VCaP (cell line): ENCODE data around the gene MAEA.

Source experiments
- H3K27ac ChIP-seq: fragments of 450-650 bp; 2 replicates; pipeline ENCODE4 v1.5.1; 2017
- TF ChIP-seq, protein P1 (sequence below): fragments of 450-650 bp; conservative IDR thresholded peaks from 2 replicates; pipeline ENCODE4 v1.5.1; 2017; ENCODE audit warnings: mild to moderate bottlenecking, moderate library complexity

Gene MAEA

DNA sequence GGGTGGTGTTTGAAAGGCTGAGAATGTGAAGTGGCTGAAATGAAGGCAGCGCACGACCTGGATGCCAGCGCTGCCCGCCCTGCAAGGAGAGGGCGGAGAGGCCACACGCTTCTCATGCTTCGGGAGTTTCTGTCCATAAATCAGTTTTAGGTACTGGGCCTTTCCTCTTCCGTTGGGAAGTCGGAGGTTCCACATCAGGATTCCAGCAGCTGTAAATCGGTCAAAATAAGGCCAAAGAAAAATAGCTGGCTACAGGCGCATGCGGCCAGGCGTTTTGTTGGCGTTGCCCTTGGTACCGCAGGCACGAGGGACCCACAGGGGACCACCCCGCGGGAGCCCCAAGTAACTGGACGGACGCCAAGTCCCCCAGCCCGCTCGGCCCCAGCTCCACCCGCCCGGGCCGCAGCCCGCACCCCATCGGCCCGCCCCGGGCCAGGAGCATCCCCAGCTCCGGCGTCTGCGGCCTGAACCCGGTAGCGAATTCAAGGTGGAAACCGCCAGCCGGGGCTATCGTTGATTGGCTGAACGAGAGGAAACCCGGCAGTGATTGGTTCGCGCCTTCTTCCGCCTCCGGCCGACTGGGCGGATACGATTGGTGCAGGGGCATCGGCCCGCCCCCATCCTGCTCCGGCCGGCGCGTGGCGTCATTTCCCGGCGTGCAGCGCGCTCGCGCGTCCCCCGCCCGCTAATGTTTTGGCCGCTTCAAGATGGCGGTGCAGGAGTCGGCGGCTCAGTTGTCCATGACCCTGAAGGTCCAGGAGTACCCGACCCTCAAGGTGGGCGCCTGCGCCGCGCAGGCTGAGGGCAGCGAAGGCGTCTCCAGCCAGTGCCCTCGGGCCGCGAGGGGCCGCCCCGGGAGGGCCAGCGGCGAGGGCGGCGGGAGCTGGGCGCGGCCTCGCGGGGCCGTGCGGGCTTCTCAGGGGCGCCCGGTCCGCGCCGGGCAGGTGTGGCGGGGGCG, at the start of gene MAEA:
Gene MAEA, plus strand, starts transcription at position 685 of the 958 bp plus-strand sequence. Its CDS starts 23 bp downstream, at position 708.
- TF ChIP-seq, protein P1, sequence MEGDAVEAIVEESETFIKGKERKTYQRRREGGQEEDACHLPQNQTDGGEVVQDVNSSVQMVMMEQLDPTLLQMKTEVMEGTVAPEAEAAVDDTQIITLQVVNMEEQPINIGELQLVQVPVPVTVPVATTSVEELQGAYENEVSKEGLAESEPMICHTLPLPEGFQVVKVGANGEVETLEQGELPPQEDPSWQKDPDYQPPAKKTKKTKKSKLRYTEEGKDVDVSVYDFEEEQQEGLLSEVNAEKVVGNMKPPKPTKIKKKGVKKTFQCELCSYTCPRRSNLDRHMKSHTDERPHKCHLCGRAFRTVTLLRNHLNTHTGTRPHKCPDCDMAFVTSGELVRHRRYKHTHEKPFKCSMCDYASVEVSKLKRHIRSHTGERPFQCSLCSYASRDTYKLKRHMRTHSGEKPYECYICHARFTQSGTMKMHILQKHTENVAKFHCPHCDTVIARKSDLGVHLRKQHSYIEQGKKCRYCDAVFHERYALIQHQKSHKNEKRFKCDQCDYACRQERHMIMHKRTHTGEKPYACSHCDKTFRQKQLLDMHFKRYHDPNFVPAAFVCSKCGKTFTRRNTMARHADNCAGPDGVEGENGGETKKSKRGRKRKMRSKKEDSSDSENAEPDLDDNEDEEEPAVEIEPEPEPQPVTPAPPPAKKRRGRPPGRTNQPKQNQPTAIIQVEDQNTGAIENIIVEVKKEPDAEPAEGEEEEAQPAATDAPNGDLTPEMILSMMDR: no peak

DNA sequence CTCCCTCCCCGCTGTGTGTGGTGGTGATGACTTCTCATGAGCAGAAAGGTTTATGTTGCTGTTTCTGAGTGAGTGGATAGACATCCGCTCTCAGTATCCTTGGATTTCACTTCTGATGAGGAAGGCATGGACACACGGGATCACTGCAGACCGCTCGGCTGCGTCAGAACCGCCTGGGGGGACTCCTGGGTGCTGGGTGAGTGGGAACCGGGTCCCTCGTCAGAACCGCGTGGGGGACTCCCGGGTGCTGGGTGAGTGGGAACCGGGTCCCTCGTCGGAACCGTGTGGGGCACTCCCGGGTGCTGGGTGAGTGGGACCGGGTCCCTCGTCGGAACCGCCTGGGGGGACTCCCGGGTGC, 49.8 kb upstream of the MAEA start:
- TF ChIP-seq, protein P1: no peak
- H3K27ac ChIP-seq: no peak overlapping the region

More for the DNA sequence above, at the start of gene MAEA:
- H3K27ac ChIP-seq: peak within 1 kb of the TSS; percentile 92

DNA sequence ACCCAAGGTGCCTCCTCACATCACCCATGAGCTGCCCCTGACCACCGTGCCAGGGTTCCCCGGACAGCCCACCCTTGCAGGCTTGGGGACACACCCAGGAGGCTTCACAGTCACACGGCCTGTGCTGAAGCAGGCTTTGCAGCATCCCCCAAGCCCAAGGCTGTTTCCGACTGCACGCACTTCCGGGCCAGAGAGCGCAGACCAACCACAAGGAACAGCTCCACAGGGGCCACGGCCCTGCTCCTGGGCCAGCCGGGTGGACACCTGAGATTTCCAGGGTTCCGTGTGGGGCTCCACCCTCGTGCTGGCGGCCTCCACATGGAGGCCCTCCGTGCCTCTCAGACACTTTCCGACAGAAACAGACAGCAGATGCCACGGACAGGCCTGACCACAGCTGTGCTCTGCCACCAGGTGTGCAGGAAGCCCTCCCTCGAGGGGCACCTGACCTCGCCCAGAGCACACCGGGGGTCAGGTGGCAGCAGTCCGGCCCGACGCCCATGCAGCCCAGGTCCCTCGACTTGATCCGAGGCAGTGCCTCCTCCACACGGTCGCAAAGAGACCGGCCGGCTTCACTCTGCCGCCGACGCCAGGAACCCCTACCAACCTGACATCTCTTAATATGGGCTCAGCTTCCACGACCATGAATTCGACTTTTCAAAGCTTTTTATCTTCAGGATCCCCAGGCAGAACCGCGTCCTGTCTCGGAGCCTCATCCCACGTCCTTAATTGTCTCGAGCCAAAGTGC, 48.8 kb upstream of the MAEA start:
- no peak overlapping the region for H3K27ac ChIP-seq
- TF ChIP-seq, protein P1: no peak

DNA sequence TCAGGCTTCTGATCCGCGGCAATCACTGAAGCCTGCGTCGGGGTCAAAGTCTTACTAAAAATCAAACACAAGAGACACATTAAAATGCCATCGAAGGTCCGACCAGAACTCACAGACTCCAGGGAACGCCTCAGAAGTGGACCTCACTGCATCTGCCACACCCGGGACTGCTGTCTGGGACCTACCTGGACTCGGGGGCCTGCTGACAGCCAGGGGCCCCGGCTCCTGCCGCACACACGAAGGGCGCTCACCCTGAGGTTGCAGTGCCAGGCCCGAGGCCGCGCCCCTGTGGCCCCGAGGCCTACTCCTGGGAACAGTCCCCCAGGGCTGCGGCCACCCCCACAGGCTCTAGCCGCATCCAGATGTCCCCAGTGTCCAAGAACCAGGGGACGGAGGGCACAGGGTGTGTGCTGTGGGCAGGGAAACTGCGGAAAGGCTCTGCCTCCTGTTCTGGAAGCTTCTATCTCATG, 48.2 kb upstream of the MAEA start:
- TF ChIP-seq, protein P1: no peak
- H3K27ac ChIP-seq: peak overlapping the region; percentile 18; the same call in 1 of the 2 replicates

DNA sequence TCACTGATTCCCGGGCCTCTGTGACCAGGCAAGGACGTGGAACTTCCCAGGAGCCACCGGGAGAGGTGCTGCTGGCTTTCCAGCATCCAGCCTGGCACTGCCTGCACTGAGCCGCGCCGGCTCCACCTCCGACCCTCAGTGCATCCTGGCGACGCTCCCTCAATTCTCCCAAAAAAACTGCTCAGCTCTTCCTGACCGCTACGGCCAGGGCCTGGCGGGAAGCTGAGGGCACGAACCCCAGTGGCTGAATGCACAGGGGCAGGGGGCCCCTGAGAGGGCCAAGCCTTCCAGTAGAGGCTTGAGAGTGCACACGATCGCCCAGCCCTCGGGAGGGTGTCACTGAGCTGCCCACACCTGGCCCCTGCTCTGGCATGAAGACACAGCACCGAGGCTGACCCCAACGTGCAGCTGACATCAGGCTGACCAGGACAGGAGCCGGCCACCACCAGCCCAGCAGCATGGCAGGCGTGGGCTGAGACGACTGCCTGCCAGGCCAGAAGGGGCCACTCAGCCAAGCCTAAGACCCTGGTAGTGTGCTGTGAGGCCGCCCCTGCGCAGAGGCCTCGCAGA, 47.7 kb upstream of the MAEA start:
- peak overlapping the region; percentile 18; the same call in 1 of the 2 replicates for H3K27ac ChIP-seq
- TF ChIP-seq, protein P1: no peak

DNA sequence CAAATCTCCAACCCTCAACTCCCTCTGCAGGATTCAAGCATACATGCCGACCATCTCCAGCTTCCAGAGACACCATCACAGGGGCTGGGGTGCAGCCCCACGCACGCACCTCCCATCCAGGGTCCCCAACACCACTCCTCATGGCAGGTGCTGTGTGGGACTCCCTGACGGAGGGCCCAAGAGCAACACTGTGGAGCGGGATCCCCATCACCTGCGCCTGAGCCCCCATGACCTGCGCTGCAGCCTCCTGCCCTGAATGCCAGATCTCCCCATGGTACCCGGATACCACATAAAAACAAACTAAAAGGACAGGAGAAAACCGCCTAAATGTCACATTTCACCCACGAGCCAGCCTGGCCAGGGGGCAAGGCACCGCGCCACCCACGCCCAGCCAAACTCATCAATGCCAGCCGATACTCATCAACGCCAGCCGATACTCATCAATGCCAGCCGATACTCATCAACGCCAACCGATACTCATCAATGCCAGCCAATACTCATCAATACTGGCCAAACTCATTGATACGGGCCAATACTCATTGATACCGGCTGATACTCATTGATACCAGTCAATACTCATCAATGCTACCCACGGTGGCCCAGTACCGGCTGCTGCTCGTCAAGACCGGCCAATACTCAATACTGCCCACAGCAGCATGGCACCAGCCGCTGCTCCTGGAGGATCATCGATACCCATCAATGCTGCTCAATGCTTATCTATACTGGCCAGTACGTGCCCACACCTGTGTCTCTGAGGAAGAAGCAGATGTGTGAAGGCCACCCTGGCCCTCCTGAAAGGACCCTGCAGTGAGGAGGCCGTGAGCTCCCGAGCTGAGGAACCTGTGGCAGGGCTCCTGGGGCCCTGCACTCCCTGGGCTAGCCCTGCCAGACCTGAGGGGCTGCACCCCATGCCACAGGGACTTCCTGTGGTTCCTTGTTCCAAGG, 46.9 kb upstream of the MAEA start:
- peak overlapping the region; percentile 97; the same call in 1 of the 2 replicates for H3K27ac ChIP-seq
- TF ChIP-seq, protein P1: no peak
